HG02938 (cell line): ENCODE data around the gene FUT1.
"Not testable (repeated sequence)": the region's sequence is repeated elsewhere in the genome, so short reads cannot be mapped to it uniquely, and the experiment has no call there.

Source experiments
- ATAC-seq: cut with Tn5 transposase; IDR thresholded peaks from one replicate; pipeline ENCODE4 v1.9.1; 2021; ENCODE audit warnings: mild to moderate bottlenecking, moderate library complexity; ENCODE audit not compliant: unreplicated experiment

Gene FUT1

DNA sequence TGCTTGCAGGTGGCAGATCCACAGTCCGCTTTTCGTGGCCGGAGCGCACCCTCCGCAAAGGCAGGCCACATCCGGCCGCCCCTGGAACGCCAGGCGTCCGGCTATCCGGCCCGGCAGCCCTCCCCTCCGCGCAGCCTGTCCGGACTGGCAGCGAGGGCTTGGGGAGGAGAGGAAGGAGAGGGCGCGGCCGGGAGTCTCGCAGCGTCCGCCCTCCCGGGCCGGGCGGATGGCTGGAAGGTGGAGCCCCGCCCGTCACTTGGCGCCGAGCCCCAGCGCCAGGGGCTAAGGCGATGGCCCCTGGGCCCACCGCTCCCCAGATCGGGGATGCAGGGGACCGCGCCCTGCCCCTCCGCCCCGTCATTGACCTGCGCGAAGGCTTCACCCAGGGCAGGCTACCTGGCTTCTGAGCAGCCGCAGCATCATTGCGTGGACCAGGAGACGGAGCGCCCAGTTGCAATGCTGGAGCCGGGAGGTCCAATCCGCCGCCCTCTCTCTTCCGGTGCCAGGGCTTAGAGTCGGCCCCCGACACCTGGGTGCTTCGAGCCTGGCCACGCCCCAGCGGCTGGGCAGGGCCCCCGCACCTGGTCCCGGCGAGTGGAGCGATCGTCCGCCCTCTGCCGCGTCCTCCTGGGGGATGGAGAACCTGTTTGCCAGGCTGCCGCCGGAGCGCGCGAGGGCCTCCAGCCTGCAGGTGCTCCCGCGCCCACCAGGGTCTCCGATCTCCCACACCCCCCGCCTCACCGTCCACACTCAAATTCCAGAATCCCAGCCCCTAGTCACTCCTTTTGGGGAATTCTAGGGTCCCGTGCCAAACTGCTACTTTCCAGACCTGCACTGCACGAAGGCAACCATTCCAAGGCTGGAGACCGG is at the start of gene FUT1:
Gene FUT1 (minus strand): TSS at position 146 of the 870 bp plus-strand sequence. CDS start 1,360 bp downstream, outside the sequence.
- no peak for ATAC-seq

DNA sequence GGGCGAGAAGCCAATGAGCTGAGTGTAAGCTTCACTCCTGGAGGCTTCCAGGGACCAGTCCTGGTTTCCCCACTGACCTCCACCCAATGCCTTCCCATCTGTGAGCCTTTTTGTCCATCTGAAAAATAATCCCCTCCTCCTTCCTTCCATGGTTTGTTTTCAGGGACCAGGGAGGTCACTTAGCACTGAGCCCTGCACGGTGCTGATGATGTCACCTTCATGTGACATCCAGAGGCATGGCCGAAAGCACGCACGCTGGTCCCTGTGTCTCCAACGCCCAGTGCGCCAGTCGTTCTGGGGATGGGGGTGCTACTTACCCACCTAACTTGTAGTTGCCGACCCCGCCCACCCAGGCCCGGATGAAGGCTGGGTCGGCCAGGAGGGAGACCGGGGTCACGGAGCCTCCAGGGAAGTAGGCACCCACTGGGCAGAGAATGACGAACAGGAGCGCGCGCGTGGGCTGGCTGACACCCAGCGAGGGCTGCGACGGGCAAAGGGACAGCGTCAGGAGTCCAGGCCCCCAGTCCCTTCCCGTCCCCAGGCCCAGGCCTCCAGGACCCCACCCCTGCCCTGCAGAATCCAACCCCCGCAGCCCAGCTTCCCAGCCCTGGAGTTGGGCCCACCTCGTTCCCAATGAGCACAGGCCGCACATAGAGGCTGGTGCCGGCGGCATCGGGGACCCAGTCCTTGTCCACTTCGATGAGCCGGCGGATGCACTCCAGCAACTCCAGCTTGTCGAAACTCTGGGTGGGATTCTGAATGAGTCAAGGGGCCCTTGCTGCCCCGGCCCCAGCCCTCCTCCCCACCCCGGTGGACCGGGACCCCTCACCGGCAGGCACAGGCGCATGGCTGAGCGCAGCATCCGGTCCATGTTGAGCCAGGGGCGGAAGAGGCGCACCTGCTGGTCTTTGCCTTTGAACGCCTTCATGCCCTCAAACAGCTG is 47.2 kb upstream of the FUT1 start:
- ATAC-seq: no peak

DNA sequence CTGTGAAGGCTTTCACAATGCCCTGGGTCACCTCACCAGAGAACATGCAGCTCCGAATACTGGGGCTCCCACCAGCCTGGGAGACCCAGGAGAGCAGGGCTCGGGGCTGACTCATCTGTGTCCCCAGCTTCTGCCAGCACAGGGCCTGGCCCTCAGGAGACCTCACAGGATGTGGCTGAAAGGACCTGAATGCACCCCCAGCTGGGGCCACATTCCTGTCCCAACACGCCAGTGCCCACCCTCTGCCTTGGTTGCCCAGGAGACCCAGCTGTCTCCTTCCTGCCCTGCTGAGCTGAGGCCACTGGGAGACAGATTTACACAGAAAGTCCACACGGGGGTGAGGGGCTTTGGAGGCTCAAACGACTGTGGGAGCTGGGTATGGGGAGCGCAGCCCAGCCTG is 46.5 kb upstream of the FUT1 start:
- ATAC-seq: no peak

DNA sequence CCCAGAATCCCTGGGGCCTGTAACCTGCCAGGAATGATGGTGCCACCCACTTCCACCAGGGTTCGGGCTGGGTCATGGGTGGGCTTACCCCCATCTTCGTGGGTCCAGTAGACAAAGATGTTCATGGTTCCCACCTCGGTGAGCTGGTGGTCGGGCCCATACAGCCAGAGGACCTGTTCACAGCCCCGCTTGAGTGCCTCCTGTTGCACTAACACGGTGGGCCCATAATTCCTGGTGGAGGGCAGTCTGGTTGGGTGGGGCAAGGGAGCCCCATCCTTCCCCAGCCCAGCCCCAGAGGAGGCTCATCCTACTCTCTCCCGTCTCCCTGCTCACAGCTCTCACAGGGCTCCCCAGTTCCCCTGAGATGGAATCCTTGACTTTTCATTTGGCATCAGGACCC is 44.7 kb upstream of the FUT1 start:
- ATAC-seq: no peak

DNA sequence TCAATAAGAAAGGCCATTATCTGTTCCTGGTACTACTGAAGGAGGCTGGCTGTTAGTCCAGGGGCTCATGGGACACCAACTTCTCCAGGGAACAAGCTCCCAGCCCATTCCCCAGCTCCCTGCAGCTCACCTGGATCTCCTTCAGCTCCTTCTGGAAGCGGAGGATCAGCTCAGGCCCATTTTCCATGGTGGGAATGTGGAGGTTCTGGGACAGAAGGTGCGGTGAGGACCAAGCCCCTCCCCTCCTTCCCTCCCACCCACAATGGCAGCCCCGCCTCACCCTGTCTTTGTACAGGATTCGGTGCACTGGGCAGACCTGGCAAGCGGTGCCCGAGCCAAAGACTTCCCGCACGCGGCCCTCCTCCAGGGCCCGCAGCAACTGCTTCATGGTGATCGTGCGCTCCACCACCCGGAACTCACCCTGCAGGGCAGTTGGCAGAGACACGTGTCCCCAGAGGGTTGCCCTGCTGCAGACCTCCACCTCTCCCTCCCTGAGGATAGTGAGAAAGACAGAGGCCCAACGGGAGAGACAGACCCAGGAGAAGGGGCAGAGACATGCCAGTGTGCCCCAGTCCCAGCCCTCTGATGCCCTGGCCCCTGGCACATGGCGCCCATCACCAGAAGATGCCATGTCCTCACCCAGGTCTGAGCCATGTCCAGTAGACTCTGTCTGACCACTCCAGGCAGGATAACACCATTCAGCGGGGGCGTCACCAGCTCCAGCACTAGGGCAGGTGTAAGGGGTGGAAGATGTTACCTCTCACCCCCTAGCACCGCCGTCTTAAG is 44.0 kb upstream of the FUT1 start:
- ATAC-seq: no peak

DNA sequence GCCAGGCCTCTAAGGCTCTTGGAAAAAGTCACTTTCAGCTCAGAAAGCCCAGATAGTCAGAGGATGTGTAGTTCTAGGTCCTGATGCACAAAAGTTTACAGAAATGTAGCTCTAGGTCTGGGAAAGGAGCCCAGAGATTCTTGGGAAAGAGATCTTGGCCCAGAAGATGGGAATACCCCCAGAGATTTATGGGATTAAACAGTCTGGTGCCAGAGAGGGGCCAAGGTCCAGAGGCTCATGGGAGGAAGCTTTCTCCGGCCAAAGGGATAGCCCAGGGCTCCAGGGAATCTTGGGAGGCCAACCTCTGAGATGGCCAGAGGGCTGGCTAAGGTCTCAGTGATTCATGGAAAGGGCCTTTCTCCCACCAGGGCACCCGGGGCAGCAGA is 43.2 kb upstream of the FUT1 start:
- no peak for ATAC-seq

DNA sequence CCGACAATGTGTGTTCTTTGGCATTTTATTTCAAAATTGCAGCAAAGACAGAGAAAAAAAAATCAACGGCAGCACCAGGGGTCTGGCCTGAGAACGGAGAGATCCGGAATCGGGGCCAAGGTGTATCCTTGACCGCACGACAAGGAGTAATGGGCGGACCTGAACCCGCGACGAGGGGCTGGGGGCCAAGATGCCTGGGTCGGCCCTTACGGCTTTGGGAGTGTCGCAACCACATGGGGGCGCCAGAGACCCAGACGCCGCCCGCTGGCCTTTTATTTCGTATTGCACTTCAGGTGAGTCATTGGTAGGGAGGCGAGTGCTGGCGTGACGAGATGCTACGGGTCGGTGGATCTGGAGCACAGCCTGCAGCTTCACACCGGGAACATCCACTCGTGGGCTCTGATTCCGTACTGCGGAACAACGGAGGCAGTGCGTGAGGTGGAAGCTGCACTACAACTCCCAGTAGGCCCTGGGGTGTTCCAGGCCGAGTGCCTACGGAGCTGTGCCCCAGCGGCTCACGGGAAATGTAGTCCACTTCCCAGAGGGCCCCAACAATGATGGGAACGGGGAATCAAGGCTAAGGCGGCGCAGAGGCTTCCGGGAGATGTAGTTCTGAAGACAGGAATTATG is 42.7 kb upstream of the FUT1 start:
- peak; percentile 58 for ATAC-seq

DNA sequence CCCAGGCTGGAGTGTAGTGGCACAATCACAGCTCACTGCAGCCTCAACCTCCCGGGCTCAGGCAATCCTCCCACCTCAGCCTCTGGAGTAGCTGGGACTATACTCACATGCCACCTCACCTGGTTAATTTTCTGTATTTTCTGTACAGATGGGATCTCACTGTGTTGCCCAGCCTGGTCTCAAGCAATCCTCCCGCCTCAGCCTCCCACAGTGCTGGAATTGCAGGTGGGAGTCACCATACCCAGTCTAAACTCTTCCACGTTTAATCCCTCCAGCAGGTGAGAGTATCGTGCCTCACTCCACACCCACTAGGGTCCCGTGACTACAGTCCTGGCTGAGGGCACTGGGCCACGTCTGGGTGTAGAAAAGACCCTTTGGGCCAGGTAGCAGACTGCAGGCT is 41.9 kb upstream of the FUT1 start:
- no peak for ATAC-seq

DNA sequence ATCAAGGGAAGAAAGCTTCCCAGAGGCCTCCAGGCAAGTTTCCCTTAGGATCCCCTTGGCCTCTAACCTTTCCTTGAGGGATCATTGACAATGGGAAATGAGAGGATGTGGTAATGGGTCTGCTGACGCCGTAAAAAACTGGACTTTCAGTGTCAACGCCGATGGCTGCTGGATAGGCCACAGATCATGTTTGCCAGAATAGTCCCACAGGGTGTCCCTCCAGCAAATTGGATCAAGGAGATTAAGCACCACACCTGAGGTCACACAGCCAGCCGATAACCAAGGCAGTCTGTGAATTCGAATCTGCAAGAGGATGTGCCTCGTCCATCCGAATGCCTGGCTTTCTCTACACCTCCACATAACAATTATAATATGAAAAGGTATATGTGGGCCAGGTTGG is 40.8 kb upstream of the FUT1 start:
- no peak for ATAC-seq

DNA sequence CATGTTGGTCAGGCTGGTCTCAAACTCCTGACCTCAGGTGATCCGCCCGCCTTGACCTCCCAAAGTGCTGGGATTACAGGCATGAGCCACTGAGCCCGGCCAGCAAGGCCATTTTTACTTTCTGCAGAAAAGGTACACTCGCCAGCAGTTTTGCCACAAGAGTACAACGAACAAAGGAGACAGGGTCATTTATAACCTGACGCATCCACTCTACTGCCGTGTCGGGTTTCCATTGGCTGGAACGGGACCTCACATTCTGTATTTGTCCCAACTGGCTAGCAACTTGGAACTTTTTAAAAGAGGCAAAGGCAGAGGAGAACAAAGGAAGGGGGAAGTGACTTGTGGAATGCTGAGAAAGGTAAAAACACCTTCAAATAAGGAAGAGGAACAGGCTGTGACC is 34.9 kb upstream of the FUT1 start:
- not testable (repeated sequence) for ATAC-seq

DNA sequence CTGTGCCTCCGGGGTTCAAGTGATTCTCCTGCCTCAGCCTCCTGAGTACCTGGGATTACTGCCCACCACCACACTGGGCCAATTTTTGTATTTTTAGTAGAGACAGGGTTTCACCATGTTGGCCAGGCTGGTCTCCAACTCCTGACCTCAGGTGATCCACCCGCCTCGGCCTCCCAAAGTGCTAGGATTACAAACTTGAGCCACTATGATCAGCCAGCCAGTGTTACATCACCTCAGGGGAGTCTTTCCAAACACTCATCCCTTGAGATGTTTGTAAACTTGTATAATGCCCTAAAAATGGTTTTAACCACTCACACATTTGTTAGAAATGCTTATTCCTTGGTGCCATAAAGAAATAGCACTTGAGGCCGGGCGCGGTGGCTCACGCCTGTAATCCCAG is 34.0 kb upstream of the FUT1 start:
- ATAC-seq: not testable (repeated sequence)

DNA sequence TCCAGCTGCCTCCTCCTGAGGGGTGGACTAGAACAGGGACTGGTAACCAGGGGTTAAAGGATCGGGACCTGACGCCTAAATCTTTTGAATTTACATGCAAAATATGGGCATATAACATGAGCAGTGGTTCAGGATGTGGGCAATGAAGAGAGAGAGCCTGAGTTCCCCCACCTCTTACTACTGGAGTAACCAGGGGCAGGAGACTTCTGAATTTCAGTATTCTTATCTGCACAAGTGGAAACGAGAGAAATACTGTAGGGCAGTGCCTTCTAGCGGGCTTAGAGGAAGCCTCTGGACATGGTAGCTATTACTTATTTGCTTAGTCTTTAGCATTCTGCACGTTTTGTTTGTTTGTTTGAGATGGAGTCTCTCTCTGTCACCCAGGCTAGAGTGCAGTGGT is 32.1 kb upstream of the FUT1 start:
- no peak for ATAC-seq

DNA sequence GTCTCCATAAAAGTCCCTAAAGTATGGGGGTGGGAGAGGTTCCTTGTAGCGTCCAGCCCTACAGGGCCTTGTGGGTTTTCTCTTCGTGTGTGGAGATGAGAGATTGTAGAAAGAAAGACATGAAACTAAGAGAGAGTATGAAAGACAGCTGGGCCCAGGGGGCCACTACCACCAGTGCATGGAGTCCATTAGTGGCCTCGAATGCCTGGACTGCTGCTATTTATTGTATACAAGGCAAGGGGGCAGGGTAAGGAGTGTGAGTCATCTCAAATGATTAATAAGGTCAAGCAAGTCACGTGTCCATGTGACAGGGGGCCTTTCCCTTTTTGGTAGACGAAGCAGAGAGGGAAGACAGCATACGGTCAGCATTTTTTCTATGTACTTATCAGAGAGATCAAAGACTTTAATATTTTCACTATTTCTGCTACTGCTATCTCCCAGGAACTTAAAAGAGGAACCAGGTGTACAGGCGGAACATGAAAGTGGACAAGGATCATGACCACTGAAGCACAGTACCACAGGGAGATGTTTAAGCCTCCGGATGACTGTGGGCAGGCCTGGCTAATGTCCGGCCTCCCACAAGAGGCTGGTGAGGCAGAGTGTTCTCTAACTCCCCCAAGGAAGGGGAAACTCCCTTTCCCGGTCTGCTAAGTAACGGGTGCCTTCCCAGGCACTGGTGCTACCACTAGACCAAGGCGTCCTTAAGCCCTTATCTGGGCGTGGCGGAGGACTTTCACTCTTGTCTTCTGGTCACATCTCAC is 28.4 kb upstream of the FUT1 start:
- no peak for ATAC-seq

DNA sequence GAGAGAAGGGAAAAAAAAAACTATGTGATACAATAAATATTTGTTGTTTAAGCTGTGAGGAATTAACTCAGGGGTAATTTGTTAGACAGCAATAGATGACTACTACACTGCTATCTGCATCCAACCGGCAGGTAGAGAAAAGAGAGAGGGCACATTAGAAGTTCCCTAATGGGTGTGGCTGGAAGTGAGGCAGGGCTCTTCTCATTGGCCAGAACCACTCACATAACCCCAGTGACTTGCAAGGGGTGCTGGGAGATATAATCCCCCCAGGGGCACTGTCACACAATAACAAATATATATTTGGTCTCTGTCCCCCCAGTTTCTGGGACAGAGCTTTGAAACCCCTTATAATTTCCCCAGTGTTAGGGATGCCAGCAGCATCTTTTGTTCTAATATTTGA is 27.2 kb upstream of the FUT1 start:
- no peak for ATAC-seq

DNA sequence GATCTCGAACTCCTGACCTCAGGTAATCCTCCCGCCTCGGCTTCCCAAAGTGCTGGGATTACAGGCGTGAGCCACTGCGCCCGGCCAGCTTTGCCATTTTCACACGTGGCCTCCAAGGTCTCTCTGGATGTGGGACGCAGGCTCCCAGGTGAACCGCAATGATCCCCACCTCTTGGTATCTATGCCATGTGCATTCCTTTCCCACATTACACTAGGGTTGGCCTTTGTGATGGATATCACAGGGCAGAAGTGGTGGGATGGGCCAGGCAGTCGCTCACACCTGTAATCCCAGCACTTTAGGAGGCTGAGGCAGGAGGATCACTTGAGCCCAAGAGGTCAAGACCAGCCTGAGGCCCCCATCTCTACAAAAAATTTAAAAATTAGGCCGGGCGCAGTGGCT is 25.3 kb upstream of the FUT1 start:
- no peak for ATAC-seq

DNA sequence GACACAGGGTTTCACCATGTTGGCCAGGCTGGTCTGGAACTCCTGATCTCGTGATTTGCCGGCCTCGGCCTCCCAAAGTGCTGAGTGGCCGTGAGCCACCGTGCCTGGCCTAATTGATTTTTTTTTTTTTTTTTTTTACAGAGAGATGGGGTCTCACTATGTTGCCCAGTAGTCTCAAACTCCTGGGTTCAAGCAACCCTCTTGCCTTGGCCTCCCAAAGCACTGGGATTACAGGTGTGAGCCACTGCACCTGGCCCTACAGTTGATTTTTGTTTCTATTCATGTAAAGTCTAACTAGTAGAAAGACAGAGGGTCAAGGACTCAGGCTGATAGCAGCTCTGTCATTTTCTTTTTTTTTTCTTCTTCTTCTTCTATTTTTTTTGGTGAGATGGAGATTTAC is 24.7 kb upstream of the FUT1 start:
- ATAC-seq: no peak

DNA sequence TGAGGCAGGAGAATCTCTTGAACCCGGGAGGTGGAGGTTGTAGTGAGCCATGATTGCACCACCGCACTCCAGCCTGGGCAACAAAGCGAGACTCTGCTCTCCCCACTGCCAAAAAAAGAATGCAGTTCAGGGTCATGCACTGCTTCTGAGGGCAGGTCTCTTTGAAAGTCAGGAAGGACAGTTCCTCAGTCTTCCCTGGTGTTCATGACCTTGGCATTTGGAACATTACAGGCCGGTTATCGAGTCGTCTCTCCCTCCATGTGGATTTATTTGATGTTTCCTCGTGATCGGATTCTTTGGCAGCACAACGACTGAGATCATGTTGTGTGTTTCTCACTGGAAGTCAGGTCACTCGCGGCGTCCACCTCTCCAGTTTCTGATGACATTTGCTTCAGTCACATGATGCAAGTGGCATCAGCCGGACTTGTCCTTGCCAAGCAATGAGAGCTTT is 20.1 kb upstream of the FUT1 start:
- ATAC-seq: no peak

DNA sequence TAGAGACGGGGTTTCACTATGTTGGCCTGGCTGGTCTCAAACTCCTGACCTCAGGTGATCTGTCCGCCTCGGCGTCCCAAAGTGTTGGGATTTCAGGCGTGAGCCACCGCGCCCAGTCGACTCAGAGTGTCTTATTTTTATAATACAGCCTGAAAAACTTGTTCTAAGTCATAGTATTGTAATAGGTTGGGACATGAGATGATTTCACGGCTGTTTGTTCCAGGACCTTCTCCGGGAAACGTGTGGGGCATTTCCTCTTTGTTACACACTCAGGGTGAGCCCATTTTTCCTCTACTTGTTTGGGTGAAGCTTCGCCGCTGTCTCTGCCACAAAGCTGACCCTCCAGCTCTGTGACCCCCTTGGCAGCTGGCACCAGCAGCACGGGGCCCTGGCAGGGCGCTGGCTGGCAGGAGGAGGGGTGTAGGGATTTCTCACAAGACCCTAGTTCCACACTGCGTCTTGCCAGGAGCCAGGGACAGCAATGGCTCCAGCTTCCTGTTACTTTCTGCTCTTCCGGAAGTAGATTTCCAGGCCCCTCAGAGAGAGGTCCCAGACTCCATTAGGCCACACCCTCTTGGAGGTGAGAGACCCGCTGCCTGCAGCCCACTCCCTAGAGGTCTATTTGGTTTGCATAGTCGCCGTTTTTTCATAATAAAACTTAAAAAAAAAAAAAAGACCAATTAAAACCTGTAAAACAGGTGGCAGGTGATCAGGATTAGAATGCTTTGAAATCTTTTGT is 18.5 kb upstream of the FUT1 start:
- no peak for ATAC-seq

DNA sequence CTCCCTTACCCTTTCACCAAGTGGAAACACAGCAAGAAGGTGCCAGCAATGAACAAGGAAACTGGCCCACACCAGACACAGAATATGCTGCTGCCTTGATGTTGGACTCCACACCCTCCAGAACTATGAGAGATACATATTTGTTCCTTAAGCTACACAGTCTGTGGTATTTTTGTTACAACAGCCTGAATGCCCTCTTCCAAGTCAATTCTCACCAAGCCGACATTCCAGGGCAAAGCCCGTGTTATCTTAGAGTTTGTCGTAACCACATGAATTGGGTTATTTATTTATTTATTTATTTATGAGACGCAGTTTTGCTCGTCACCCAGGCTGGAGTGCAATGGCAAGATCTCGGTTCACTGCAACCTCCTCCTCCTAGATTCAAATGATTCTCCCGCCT is 17.8 kb upstream of the FUT1 start:
- no peak for ATAC-seq
